Mesenchymal stem cell (in vitro differentiated cells and primary cell): Measurements from ENCODE around the gene HACE1.
A peak's percentile ranks its signal among the peaks of the same experiment; 100 is the strongest.

Source experiments
- DNase-seq: peaks from one replicate; pipeline ENCODE4 v3.0.0-alpha.2; 2013
- H2AFZ ChIP-seq: one replicate; pipeline ENCODE4 v1.6.1; 2013; ENCODE audit warnings: low read depth, mild to moderate bottlenecking, control low read depth, inconsistent platforms, low read length, moderate library complexity
- H2AK5ac ChIP-seq: 2 replicates; pipeline ENCODE4 v1.6.1; 2013; ENCODE audit warnings: low read length, moderate library complexity, mild to moderate bottlenecking, inconsistent platforms; ENCODE audit not compliant: severe bottlenecking
- H2BK120ac ChIP-seq: one replicate; pipeline ENCODE4 v1.6.1; 2013; ENCODE audit warnings: low read depth, mild to moderate bottlenecking, inconsistent platforms, low read length, moderate library complexity
- H2BK12ac ChIP-seq, 2 experiments: one replicate each; pipeline ENCODE4 v1.6.1; 2013; ENCODE audit warnings: inconsistent platforms in 2 of 2, low read length in 2 of 2, mild to moderate bottlenecking in 2 of 2, moderate library complexity in 2 of 2, control low read depth in 1 of 2
- H2BK15ac ChIP-seq: one replicate; pipeline ENCODE4 v1.6.1; 2013; ENCODE audit warnings: mild to moderate bottlenecking, low read depth, inconsistent platforms; ENCODE audit not compliant: poor library complexity, severe bottlenecking
- H2BK5ac ChIP-seq: 2 replicates; pipeline ENCODE4 v1.6.1; 2013; ENCODE audit warnings: low read depth, mild to moderate bottlenecking, low read length, control low read depth, inconsistent platforms; ENCODE audit not compliant: poor library complexity, severe bottlenecking
- H3K14ac ChIP-seq, 2 experiments: one replicate each; pipeline ENCODE4 v1.6.1; 2013; ENCODE audit warnings: inconsistent platforms in 2 of 2, low read length in 2 of 2, control low read depth in 1 of 2, mild to moderate bottlenecking in 1 of 2, moderate library complexity in 1 of 2
- H3K18ac ChIP-seq, 2 experiments: one replicate each; pipeline ENCODE4 v1.6.1; 2013; ENCODE audit warnings: inconsistent platforms in 2 of 2, low read length in 2 of 2, control low read depth in 1 of 2, low read depth in 1 of 2, mild to moderate bottlenecking in 1 of 2
- H3K23ac ChIP-seq, 2 experiments: one replicate each; pipeline ENCODE4 v1.6.1; 2013; ENCODE audit warnings: inconsistent platforms in 2 of 2, low read length in 2 of 2, mild to moderate bottlenecking in 2 of 2, moderate library complexity in 2 of 2, control low read depth in 1 of 2
- H3K27ac ChIP-seq: 2 replicates; pipeline ENCODE4 v1.5.1; 2013; ENCODE audit warnings: mild to moderate bottlenecking, moderate library complexity, low read length, control low read depth, inconsistent platforms; ENCODE audit not compliant: poor library complexity, severe bottlenecking
- H3K27me3 ChIP-seq, 2 experiments: 2 replicates each; pipeline versions ENCODE4 v1.6.1 to v1.7.0; 2013; ENCODE audit warnings: low read length in 2 of 2, mild to moderate bottlenecking in 2 of 2, moderate library complexity in 2 of 2, control low read depth in 1 of 2, inconsistent platforms in 1 of 2; ENCODE audit not compliant: control insufficient read depth in 1 of 2, insufficient read depth in 1 of 2
- H3K36me3 ChIP-seq, 2 experiments: 2 replicates each; pipeline versions ENCODE4 v1.6.1 to v1.7.0; 2013; ENCODE audit warnings: low read length in 2 of 2, control low read depth in 1 of 2, inconsistent platforms in 1 of 2, low read depth in 1 of 2, mild to moderate bottlenecking in 1 of 2; ENCODE audit not compliant: insufficient read depth in 2 of 2, control insufficient read depth in 1 of 2
- H3K4ac ChIP-seq, 2 experiments: one replicate each; pipeline ENCODE4 v1.6.1; 2013; ENCODE audit warnings: inconsistent platforms in 2 of 2, low read length in 2 of 2, mild to moderate bottlenecking in 2 of 2, moderate library complexity in 2 of 2, control low read depth in 1 of 2, low read depth in 1 of 2
- H3K4me1 ChIP-seq: 2 replicates; pipeline ENCODE4 v1.6.1; 2013; ENCODE audit warnings: low read depth, low read length, control low read depth; ENCODE audit not compliant: control insufficient read depth, insufficient read depth
- H3K4me2 ChIP-seq: 2 replicates; pipeline ENCODE4 v1.6.1; 2013; ENCODE audit warnings: low read length, mild to moderate bottlenecking, inconsistent platforms; ENCODE audit not compliant: poor library complexity, severe bottlenecking
- H3K4me3 ChIP-seq, 2 experiments: 2 replicates each; pipeline versions ENCODE4 v1.5.1 to v1.7.0; 2013; ENCODE audit warnings: low read length in 2 of 2, mild to moderate bottlenecking in 2 of 2, control low read depth in 1 of 2, low read depth in 1 of 2; ENCODE audit not compliant: insufficient read depth in 1 of 2
- H3K79me1 ChIP-seq: replicated peaks from 2 replicates; pipeline ENCODE4 v1.6.1; 2013; ENCODE audit warnings: mild to moderate bottlenecking, control low read depth, low read length, inconsistent platforms; ENCODE audit not compliant: poor library complexity, severe bottlenecking
- H3K9ac ChIP-seq: 2 replicates; pipeline ENCODE4 v1.7.0; 2013; ENCODE audit warnings: mild to moderate bottlenecking, low read length, moderate library complexity
- H3K9me3 ChIP-seq: 2 replicates; pipeline ENCODE4 v1.7.0; 2013; ENCODE audit warnings: mild to moderate bottlenecking, low read length; ENCODE audit not compliant: control insufficient read depth
- H4K8ac ChIP-seq: one replicate; pipeline ENCODE4 v1.6.1; 2013; ENCODE audit warnings: inconsistent platforms, mild to moderate bottlenecking, low read length, moderate library complexity
- H4K91ac ChIP-seq: one replicate; pipeline ENCODE4 v1.6.1; 2013; ENCODE audit warnings: mild to moderate bottlenecking, low read length, inconsistent platforms
- WGBS: methylation state at CpG from one replicate; pipeline ENCODE4 v1.1.7; 2013; ENCODE audit warnings: mixed read lengths; 5-methylcytosine and 5-hydroxymethylcytosine counted together

The HACE1 gene

DNA sequence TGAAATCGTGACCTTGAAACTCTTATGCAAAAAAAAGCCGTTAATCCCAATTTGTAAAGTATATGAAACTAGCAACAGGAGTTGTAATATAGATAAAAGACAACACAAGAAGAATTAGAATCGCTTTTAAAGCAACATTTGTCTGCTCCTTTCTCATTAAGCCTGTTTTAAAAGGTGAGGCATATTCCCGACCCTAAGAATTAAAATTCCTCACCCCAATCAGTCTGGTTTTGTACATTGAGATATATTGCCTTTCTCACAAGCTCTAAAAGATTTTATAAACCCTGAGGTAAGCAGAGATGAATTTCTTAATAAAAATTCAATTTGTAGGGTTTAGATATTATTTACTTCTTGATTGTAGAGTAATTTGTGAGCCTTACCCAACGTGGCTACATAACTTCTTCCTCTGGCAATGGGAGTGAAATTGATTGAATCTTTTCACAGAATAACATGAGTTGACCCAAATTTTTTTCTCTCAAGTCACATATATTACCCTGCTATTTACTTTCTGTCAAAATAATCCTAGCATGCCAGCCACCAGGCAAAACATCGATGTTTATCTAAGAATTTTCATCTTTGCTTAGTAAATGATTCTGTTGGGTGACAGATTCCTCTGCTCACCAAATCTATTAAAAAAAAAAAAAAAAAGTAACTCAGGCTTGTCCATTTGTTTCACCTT is 173.7 kb downstream of the HACE1 start:
- DNase-seq: no peak
- Histone ChIP-seq H3K4ac (no peak overlapping the region), H3K9ac (no peak overlapping the region)

DNA sequence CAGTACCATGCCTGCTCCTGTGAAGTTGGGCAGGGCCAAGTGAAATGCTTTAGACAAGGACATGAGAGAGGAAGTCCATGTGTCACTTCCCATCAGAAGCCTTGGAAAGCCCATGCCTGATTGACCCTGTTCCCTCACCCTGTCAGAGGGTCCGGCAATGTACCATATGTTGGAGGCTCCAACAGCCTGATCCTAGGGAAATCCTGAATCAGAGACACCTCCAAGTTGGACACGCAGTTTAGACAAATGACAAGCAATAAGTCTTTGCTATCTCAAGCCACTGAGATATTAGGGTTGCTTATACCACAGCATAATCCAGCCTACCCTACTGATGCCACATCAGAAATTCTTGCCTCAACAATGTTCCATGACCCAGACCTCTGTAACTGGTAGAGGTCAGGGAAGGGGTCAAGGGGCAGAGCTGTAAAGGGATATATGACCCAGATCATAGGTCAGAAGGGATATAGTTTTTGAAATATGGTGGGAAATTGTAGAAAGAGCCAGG is 174.8 kb downstream of the HACE1 start:
- no peak overlapping the region for H3K27ac ChIP-seq
- DNase-seq: no peak
- no peak overlapping the region for H3K23ac ChIP-seq
- no peak overlapping the region for H2AFZ ChIP-seq
- H2BK5ac ChIP-seq: peak overlapping the region; percentile 34
- peak overlapping the region; percentile 10 for H2AK5ac ChIP-seq
- 53% methylated on average over 2 of the region's 2 CpGs for WGBS
- no peak overlapping the region for H4K91ac ChIP-seq
- no peaks in the 10 kb centered on the region for H3K9me3 ChIP-seq
- H3K27me3 ChIP-seq: no peaks in the 10 kb centered on the region
- no peak overlapping the region for H4K8ac ChIP-seq
- H3K79me1 ChIP-seq: no peaks in the 10 kb centered on the region
- no peak overlapping the region for H3K4me2 ChIP-seq
- H3K4ac ChIP-seq: peak overlapping the region in 1 of 2 experiments; percentile 73
- H2BK12ac ChIP-seq: peak overlapping the region; percentile 6 to 71
- H2BK15ac ChIP-seq: no peak overlapping the region
- H3K36me3 ChIP-seq: no peaks in the 10 kb centered on the region
- H3K18ac ChIP-seq: peak overlapping the region in 1 of 2 experiments; percentile 57
- H2BK120ac ChIP-seq: no peak overlapping the region
- H3K4me1 ChIP-seq: peaks cover 10% of the 10 kb centered on the region
- no peak overlapping the region for H3K14ac ChIP-seq
- H3K4me3 ChIP-seq: no peak overlapping the region
- no peak overlapping the region for H3K9ac ChIP-seq

More for the DNA sequence above, 173.7 kb downstream of the HACE1 start:
- Histone ChIP-seq H3K79me1 (no peaks in the 10 kb centered on the region), H3K4me1 (peaks cover 10% of the 10 kb centered on the region), H2AK5ac (no peak overlapping the region), H3K9me3 (no peaks in the 10 kb centered on the region), H4K8ac (no peak overlapping the region), H3K23ac (no peak overlapping the region), H3K4me3 (no peak overlapping the region), H3K14ac (no peak overlapping the region), H2BK15ac (no peak overlapping the region), H2AFZ (no peak overlapping the region), H3K18ac (no peak overlapping the region), H4K91ac (no peak overlapping the region), H3K27ac (peak overlapping the region; percentile 85), H3K27me3 (no peaks in the 10 kb centered on the region), H2BK12ac (no peak overlapping the region), H3K36me3 (no peaks in the 10 kb centered on the region), H2BK5ac (no peak overlapping the region), H3K4me2 (no peak overlapping the region), H2BK120ac (no peak overlapping the region)
- 31% methylated on average over 2 of the region's 6 CpGs for WGBS

DNA sequence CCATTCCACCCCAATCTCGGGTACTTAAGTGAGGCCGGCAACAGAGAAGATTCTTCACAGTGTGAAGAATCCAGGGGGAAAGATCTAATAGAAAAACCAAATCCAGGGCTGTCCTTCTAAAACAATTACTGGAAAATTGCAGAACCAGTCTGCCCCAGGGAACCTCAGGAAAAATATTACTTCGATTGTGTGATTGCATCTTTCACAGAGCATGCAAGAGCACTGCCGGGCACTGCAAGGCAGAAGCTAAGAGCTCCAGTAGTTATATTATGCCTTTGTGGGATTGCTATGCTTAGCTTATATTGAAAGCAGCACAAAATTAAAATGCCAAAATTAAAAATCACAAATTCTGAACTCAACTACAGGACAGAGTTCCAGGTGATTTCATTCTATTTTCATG is 175.9 kb downstream of the HACE1 start:
- Histone ChIP-seq H2BK5ac (no peak overlapping the region), H3K4me1 (peaks cover 6% of the 10 kb centered on the region), H3K9ac (no peak overlapping the region), H3K4ac (no peak overlapping the region), H2AK5ac (no peak overlapping the region), H3K14ac (no peak overlapping the region), H4K91ac (no peak overlapping the region), H4K8ac (no peak overlapping the region), H2BK15ac (no peak overlapping the region), H3K23ac (no peak overlapping the region), H2BK120ac (no peak overlapping the region), H3K79me1 (no peaks in the 10 kb centered on the region), H3K27me3 (no peaks in the 10 kb centered on the region), H3K18ac (no peak overlapping the region), H3K36me3 (no peaks in the 10 kb centered on the region), H2AFZ (no peak overlapping the region), H3K4me2 (no peak overlapping the region), H3K27ac (no peak overlapping the region), H3K4me3 (no peak overlapping the region), H2BK12ac (peak overlapping the region in 1 of 2 experiments; percentile 77), H3K9me3 (no peaks in the 10 kb centered on the region)
- no peak for DNase-seq
- 97% methylated on average over 4 of the region's 4 CpGs for WGBS

GRCh38 chr6:104682722-104683643 is 176.7 kb downstream of the HACE1 start:
- H2AK5ac ChIP-seq: no peak overlapping the region
- no peaks in the 10 kb centered on the region for H3K79me1 ChIP-seq
- peak overlapping the region; percentile 76 for H4K8ac ChIP-seq
- no peak overlapping the region for H3K14ac ChIP-seq
- no peak overlapping the region for H2BK5ac ChIP-seq
- H3K9ac ChIP-seq: no peak overlapping the region
- H2BK15ac ChIP-seq: no peak overlapping the region
- H2BK12ac ChIP-seq: peak overlapping the region in 1 of 2 experiments; percentile 82
- no peaks in the 10 kb centered on the region for H3K27me3 ChIP-seq
- H3K4me2 ChIP-seq: no peak overlapping the region
- H3K23ac ChIP-seq: no peak overlapping the region
- no peak overlapping the region for H3K18ac ChIP-seq
- WGBS: 76% methylated on average over 8 of the region's 15 CpGs
- no peak overlapping the region for H2AFZ ChIP-seq
- H3K4me1 ChIP-seq: peaks cover 6% of the 10 kb centered on the region
- H4K91ac ChIP-seq: peak overlapping the region; percentile 22
- H3K4me3 ChIP-seq: no peak overlapping the region
- H3K9me3 ChIP-seq: peaks cover 3% of the 10 kb centered on the region
- no peaks in the 10 kb centered on the region for H3K36me3 ChIP-seq
- no peak overlapping the region for H3K4ac ChIP-seq
- peak; percentile 44 for DNase-seq
- H3K27ac ChIP-seq: no peak overlapping the region
- no peak overlapping the region for H2BK120ac ChIP-seq
